H9 (cell line): ENCODE data around the gene ASB8. TPM values are rescaled to one million over a fixed set of nuclear protein-coding genes. Genes with fewer than 3 reads are reported as not detected.

ENCODE experiments used
- DNase-seq: peaks from one replicate; pipeline ENCODE4 v3.0.0-alpha.2; 2017
- H2AFZ ChIP-seq: one replicate; pipeline ENCODE4 v1.6.1; 2013; ENCODE audit warnings: mild to moderate bottlenecking, low read length, control low read depth, moderate library complexity
- H2AK5ac ChIP-seq: 2 replicates; pipeline ENCODE4 v1.6.1; 2013; ENCODE audit warnings: low read length, control low read depth, mixed read lengths; ENCODE audit not compliant: insufficient read length
- H2BK120ac ChIP-seq: one replicate; pipeline ENCODE4 v1.6.1; 2013; ENCODE audit warnings: low read depth, mild to moderate bottlenecking, low read length, control low read depth, inconsistent platforms; ENCODE audit not compliant: poor library complexity, severe bottlenecking
- H2BK12ac ChIP-seq: 2 replicates; pipeline ENCODE4 v1.6.1; 2013; ENCODE audit warnings: low read length, control low read depth, mixed read lengths, low read depth; ENCODE audit not compliant: insufficient read length
- H2BK15ac ChIP-seq: 2 replicates; pipeline ENCODE4 v1.6.1; 2013; ENCODE audit warnings: low read depth, low read length, control low read depth
- H2BK20ac ChIP-seq: one replicate; pipeline ENCODE4 v1.6.1; 2013; ENCODE audit warnings: low read depth, mild to moderate bottlenecking, low read length, control low read depth, inconsistent platforms; ENCODE audit not compliant: poor library complexity, severe bottlenecking
- H2BK5ac ChIP-seq: 2 replicates; pipeline ENCODE4 v1.6.1; 2013; ENCODE audit warnings: low read length, control low read depth, mixed read lengths; ENCODE audit not compliant: insufficient read length
- H3K14ac ChIP-seq: 2 replicates; pipeline ENCODE4 v1.6.1; 2013; ENCODE audit warnings: low read length, control low read depth; ENCODE audit not compliant: insufficient read depth
- H3K18ac ChIP-seq: 2 replicates; pipeline ENCODE4 v1.6.1; 2013; ENCODE audit warnings: low read depth, mild to moderate bottlenecking, mixed read lengths, low read length, control low read depth; ENCODE audit not compliant: insufficient read length
- H3K23ac ChIP-seq: 2 replicates; pipeline ENCODE4 v1.6.1; 2013; ENCODE audit warnings: low read length, control low read depth, mixed read lengths, low read depth; ENCODE audit not compliant: insufficient read length
- H3K23me2 ChIP-seq: 2 replicates; pipeline ENCODE4 v1.6.1; 2013; ENCODE audit warnings: low read depth, mild to moderate bottlenecking, mixed read lengths, low read length, control low read depth; ENCODE audit not compliant: insufficient read length, poor library complexity, severe bottlenecking
- H3K27ac ChIP-seq: 2 replicates; pipeline ENCODE4 v1.5.1; 2013; ENCODE audit warnings: low read length, control low read depth, mixed read lengths, low read depth; ENCODE audit not compliant: insufficient read length
- H3K27me3 ChIP-seq: 2 replicates; pipeline ENCODE4 v1.6.1; 2013; ENCODE audit warnings: low read length, control low read depth, inconsistent platforms; ENCODE audit not compliant: insufficient read depth
- H3K4ac ChIP-seq: 2 replicates; pipeline ENCODE4 v1.6.1; 2013; ENCODE audit warnings: low read depth, mild to moderate bottlenecking, control low read depth, inconsistent platforms, low read length, moderate library complexity
- H3K4me1 ChIP-seq: 2 replicates; pipeline ENCODE4 v1.6.1; 2013; ENCODE audit warnings: low read length, control low read depth, inconsistent platforms; ENCODE audit not compliant: insufficient read depth
- H3K4me2 ChIP-seq: 2 replicates; pipeline ENCODE4 v1.6.1; 2013; ENCODE audit warnings: low read length, control low read depth, mixed read lengths; ENCODE audit not compliant: insufficient read length, insufficient read depth
- H3K56ac ChIP-seq: 2 replicates; pipeline ENCODE4 v1.6.1; 2013; ENCODE audit warnings: low read depth, mild to moderate bottlenecking, mixed read lengths, low read length, control low read depth; ENCODE audit not compliant: insufficient read length
- H3K79me1 ChIP-seq: 2 replicates; pipeline ENCODE4 v1.6.1; 2013; ENCODE audit warnings: low read depth, mild to moderate bottlenecking, moderate library complexity, low read length, control low read depth, inconsistent platforms; ENCODE audit not compliant: insufficient read depth, poor library complexity, severe bottlenecking
- H3K79me2 ChIP-seq: 2 replicates; pipeline ENCODE4 v1.6.1; 2013; ENCODE audit warnings: low read length, control low read depth, inconsistent platforms; ENCODE audit not compliant: insufficient read depth
- H3K9ac ChIP-seq: 2 replicates; pipeline ENCODE4 v1.6.1; 2013; ENCODE audit warnings: low read length, control low read depth, mixed read lengths; ENCODE audit not compliant: insufficient read length; ENCODE audit errors: extremely low read depth
- H3K9me3 ChIP-seq: one replicate; pipeline ENCODE4 v1.6.1; 2013; ENCODE audit warnings: low read depth, low read length, inconsistent platforms; ENCODE audit not compliant: control insufficient read depth
- H3T11ph ChIP-seq: one replicate; pipeline ENCODE4 v1.6.1; 2013; ENCODE audit warnings: mild to moderate bottlenecking, low read length, control low read depth, inconsistent platforms
- H4K20me1 ChIP-seq: one replicate; pipeline ENCODE4 v1.6.1; 2013; ENCODE audit not compliant: control insufficient read depth, insufficient read length, insufficient read depth
- H4K5ac ChIP-seq: 2 replicates; pipeline ENCODE4 v1.6.1; 2013; ENCODE audit warnings: low read depth, mild to moderate bottlenecking, mixed read lengths, low read length, control low read depth; ENCODE audit not compliant: insufficient read length
- H4K8ac ChIP-seq: replicated peaks from 2 replicates; pipeline ENCODE4 v1.6.1; 2013; ENCODE audit warnings: low read length, control low read depth, mixed read lengths, low read depth; ENCODE audit not compliant: insufficient read length
- H4K91ac ChIP-seq: 2 replicates; pipeline ENCODE4 v1.6.1; 2013; ENCODE audit warnings: low read depth, mild to moderate bottlenecking, moderate library complexity, mixed read lengths, low read length, control low read depth; ENCODE audit not compliant: insufficient read length
- H3K27ac Mint-ChIP-seq, 3 experiments: 2 replicates in 2 of 3; 3 replicates in 1 of 3; pipeline ENCODE4 v1.8.0; 2020 to 2021; ENCODE audit warnings: mixed read lengths in 3 of 3, mild to moderate bottlenecking in 1 of 3, moderate library complexity in 1 of 3
- H3K27me3 Mint-ChIP-seq: 2 replicates; pipeline ENCODE4 v1.8.0; 2021; ENCODE audit warnings: low read depth, mild to moderate bottlenecking, moderate library complexity, mixed read lengths
- H3K36me3 Mint-ChIP-seq, 3 experiments: 2 replicates in 2 of 3; 3 replicates in 1 of 3; pipeline ENCODE4 v1.8.0; 2020 to 2021; ENCODE audit warnings: low read depth in 3 of 3, mixed read lengths in 3 of 3; ENCODE audit not compliant: insufficient read depth in 1 of 3
- H3K4me1 Mint-ChIP-seq, 2 experiments: 2 replicates each; pipeline ENCODE4 v1.8.0; 2020; ENCODE audit warnings: mixed read lengths in 2 of 2
- H3K4me3 Mint-ChIP-seq, 2 experiments: 2 replicates in 1 of 2; 3 replicates in 1 of 2; pipeline ENCODE4 v1.8.0; 2020 to 2021; ENCODE audit warnings: mild to moderate bottlenecking in 2 of 2, mixed read lengths in 2 of 2, moderate library complexity in 1 of 2
- H3K9me3 Mint-ChIP-seq, 2 experiments: 2 replicates in 1 of 2; 3 replicates in 1 of 2; pipeline ENCODE4 v1.8.0; 2020; ENCODE audit warnings: mild to moderate bottlenecking in 2 of 2, mixed read lengths in 2 of 2, moderate library complexity in 1 of 2
- CTCF ChIP-seq: fragments of 200-600 bp; sonication (generic); conservative IDR thresholded peaks from 3 replicates; pipeline ENCODE4 v1.8.0; 2021; ENCODE audit warnings: antibody characterized with exemption, mild to moderate bottlenecking
- WGBS: extraction: QIAGEN DNeasy Blood & Tissue Kit; methylation state at CpG from one replicate; pipeline ENCODE4 v1.1.7; 2013; ENCODE audit warnings: missing lambda C conversion rate, low lambda C conversion rate, mixed read lengths; ENCODE audit not compliant: insufficient read length; ENCODE audit errors: extremely low coverage; 5-methylcytosine and 5-hydroxymethylcytosine counted together
- total RNA-seq: library from RNA; stranded (reverse); gene quantifications from 2 replicates; pipeline ENCODE4 v1.2.1, GENCODE V29; 2021

Gene ASB8
- total RNA-seq, 1 experiment from 2014 or later = 10.9 TPM

GRCh38 chr12:48165089-48165981 is 8.0 kb upstream of the ASB8 start:
- peaks cover 2% of the 10 kb centered on the region for H4K20me1 ChIP-seq
- DNase-seq = no peak
- no peak overlapping the region for H2AFZ ChIP-seq
- no CpG with 5 or more reads among the region's 2 CpGs for WGBS
- no peak overlapping the region for H2BK15ac ChIP-seq
- H3K27ac Mint-ChIP-seq = no peak overlapping the region
- H3K9me3 ChIP-seq = no peaks in the 10 kb centered on the region
- H3K79me1 ChIP-seq = no peaks in the 10 kb centered on the region
- no peaks in the 10 kb centered on the region for H3K79me2 ChIP-seq
- no peaks in the 10 kb centered on the region for H3K27me3 ChIP-seq
- no peak overlapping the region for H2BK5ac ChIP-seq
- no peak overlapping the region for H3K23ac ChIP-seq
- H3K4me1 ChIP-seq = no peaks in the 10 kb centered on the region
- H3K9me3 Mint-ChIP-seq = no peaks in the 10 kb centered on the region
- no peak overlapping the region for H2BK20ac ChIP-seq
- no peak overlapping the region for H2BK12ac ChIP-seq
- no peak overlapping the region for H2BK120ac ChIP-seq
- H3K4me1 Mint-ChIP-seq = no peaks in the 10 kb centered on the region
- H3K36me3 Mint-ChIP-seq = no peaks in the 10 kb centered on the region
- no peak overlapping the region for H4K91ac ChIP-seq
- H2AK5ac ChIP-seq = no peak overlapping the region
- H3K56ac ChIP-seq = no peak overlapping the region
- TF ChIP-seq CTCF = peak; percentile 97
- no peak overlapping the region for H3T11ph ChIP-seq
- H3K18ac ChIP-seq = no peak overlapping the region
- H3K23me2 ChIP-seq = no peaks in the 10 kb centered on the region
- H3K4me3 Mint-ChIP-seq = no peak overlapping the region
- H3K9ac ChIP-seq = no peak overlapping the region
- peaks cover 24% of the 10 kb centered on the region for H3K27me3 Mint-ChIP-seq
- H3K27ac ChIP-seq = no peak overlapping the region
- H4K8ac ChIP-seq = no peak overlapping the region
- no peak overlapping the region for H3K14ac ChIP-seq
- H3K4me2 ChIP-seq = no peak overlapping the region
- no peak overlapping the region for H3K4ac ChIP-seq
- H4K5ac ChIP-seq = no peak overlapping the region
